DLD1 (cell line): Measurements from ENCODE around the gene MYCBP2.
"Not testable (repeated sequence)": the region's sequence is repeated elsewhere in the genome, so short reads cannot be mapped to it uniquely, and the experiment has no call there.

ENCODE experiments used
- in situ Hi-C: cut with HindIII; loops from 2 replicates; pipeline ENCODE4 v1.10.0; 2017; ENCODE audit warnings: low sequenced_read_pairs

MYCBP2 gene

DNA sequence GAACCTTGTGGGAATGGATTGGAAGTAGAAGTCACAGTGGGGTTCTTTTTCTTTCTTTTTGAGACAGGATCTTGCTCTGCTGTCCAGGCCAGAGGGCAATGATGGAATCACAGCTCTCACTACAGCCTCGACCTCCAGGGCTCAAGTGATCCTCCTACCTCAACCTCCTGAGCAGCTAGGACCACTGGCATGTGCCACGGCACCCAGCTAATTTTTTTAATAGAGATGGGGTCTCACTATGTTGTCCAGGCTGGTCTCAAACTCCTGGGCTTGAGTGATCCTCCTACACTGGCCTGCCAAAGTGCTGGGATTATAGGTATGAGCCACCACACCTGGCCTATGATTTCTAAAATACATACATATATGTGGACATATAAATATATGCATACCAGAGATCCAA, 111.4 kb downstream of the MYCBP2 start:
- in situ Hi-C loops: no loop called here

DNA sequence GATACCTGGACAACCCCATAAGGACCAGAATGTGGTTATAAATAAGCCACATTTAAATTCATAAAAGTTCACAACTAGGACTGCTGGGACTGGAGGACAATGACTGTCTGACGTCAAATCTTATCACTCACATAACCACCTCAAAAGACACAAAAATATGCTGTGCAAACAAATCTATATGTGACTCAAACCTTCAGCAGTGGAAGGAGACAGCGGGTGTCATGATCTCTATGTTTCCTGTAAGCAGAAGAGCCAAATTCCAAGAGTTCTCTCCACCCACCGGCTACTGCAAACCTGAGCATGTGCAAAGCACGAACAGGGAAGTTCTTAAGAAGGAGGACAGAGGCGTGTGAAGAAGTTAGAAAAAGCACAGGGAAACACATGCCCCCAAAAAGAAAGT, 113.2 kb downstream of the MYCBP2 start:
- in situ Hi-C loops: no loop called here

DNA sequence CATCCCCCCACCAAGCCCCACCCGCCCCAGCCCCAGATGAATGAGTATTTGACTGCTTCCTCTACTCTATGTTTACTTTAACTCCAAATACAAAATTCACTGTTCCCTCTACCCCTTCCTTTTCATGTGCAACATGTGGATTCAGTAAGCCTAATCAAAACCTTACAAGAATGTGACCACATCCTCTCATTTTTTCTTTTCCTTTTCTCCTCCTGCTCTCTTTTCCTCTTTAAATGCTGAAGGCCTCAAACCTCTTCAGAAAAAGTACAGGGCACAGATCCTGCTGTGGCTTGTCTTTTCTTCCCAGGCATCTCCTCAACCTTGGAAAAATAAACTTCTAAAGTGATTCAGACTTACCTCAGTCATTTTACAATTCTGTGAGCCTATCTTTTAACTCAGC, 119.0 kb downstream of the MYCBP2 start:
- in situ Hi-C loops: no loop called here

DNA sequence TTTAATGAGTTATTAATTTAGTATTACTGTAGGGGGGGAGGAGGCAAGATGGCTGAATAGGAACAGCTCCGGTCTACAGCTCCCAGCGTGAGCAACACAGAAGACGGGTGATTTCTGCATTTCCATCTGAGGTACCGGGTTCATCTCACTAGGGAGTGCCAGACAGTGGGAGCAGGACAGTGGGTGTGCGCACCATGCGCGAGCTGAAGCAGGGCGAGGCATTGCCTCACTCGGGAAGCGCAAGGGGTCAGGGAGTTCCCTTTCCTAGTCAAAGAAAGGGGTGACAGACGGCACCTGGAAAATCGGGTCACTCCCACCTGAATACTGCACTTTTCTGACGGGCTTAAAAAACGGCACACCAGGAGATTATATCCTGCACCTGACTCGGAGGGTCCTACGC, 127.9 kb downstream of the MYCBP2 start:
- in situ Hi-C loops: not testable (repeated sequence)

DNA sequence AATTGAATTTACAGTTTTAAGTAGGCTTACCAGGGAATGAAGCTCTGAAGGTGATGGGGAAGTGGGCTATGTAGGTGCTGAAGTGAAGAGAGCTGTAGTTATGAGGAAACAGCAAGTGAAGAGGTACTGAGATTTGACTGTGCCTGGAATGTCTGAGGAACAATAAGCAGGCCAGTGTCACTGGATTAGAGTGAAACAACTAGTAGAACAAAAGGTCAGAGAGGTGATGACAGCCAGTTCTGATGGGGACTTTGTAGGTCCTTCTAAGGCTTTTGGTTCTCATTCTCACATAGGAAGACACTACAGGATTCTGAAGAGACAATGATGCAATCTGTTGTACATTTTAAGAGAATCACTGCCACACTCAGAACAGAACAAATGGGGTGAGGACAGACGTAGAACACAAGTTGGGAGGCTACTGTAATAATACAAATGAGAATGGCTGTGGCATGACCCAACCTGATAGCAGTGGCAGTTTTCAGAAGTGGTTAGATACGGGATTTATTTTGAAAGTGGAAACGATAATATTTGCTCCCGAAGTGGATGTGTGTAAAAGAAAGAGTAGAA, 130.8 kb downstream of the MYCBP2 start:
- in situ Hi-C loops: no loop called here

DNA sequence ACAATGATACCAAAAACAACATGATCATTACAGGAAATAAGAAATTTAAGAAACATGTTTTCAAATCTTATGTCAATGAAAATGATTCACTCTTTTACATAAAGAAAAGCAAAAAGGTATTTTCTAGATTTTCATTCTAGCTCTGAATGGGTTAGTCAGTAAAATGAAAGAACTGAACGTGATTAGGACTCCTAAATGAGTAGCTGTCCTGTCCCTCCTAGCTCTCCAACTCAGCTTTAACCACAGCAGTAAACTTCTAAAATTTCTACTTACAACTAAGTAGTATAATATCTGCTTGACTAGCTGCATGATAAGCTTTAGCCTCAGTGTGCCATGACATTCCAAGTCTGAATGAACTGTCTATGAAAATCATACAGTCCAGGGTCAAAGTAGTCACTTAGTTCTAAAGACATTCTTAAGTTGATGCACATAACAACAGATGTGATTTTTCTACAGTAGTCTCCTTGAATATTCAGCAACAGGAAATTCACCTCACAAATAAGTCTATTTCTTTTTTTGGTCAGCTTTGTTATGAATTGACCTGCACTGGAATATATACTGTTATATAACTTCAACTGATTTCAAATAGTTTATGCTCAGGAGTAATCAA, 136.4 kb downstream of the MYCBP2 start:
- in situ Hi-C loops: no loop called here

DNA sequence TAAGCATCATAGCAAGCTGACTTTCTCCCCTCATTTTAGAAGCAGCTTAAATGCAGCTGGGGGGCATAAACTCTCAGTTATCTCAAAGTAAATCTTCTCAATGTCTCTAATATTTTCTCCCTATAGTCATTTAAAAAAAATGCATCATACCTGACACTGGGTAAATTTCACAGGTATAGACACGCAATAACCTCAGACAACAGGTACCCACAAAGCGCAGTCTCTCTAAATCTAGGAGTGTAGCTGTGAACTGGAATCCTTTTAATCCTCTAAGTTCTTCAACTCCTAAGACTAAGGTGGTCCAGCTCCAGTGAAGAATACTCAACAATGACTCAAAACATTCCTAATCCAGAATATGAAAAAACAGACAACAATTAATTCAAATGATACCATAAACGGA, 141.2 kb downstream of the MYCBP2 start:
- in situ Hi-C loops: no loop called here

DNA sequence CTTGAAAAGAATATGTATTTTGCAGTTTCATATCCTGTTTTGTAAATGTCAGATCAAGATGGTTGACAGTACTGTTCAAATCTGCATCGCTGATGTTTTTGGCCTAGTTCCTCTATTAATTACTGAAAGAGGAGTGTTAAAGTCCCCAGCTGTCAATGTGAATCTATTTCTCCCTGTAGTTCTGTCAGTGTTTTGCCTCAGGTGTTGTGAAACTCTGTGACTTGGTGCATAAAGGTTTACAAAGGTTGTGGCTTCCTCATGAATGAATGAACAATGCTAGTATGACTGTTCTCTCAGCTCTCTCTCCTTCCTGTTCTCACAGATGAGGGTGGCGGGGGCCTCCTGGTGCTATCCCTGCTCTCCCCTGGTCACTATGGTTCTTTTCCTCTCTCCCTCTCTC, 142.4 kb downstream of the MYCBP2 start:
- in situ Hi-C loops: no loop called here

DNA sequence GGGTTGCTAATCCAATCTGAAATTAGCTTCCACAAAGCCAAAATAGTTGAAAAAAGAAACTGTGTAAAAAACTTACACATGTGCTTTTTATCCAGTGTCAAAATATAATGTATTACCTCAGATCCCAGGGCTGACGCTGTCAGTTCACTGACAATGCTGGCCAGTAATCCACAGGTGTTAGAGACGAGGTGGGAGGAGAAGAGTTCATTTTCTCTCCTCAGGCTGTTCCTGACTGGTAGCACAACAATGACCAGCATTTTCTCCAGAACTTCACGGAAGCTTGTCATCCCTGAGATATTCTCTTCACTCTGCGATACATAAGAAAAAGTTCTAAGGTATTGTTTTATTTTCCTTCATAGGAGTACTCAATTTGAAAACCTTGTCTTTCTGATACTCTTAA, 146.9 kb downstream of the MYCBP2 start:
- in situ Hi-C loops: no loop called here

DNA sequence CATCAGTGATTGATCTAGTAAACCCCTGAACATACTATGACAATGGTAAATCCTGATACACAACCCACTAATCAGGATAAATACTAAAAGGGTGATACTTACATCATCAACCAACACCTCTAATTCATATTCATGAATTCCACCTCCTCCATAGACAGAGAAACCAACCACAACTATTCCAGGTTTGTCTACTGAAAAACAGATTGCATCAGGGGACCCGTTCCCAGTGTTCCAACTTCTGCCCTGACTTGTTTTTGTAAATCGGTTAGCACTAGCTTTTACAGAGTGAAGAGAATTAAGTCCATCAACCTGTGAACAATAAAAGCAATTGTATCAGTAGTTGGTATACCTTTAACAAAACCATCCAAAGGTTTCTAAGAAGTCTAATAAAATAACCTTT, 149.2 kb downstream of the MYCBP2 start:
- in situ Hi-C loops: no loop called here

DNA sequence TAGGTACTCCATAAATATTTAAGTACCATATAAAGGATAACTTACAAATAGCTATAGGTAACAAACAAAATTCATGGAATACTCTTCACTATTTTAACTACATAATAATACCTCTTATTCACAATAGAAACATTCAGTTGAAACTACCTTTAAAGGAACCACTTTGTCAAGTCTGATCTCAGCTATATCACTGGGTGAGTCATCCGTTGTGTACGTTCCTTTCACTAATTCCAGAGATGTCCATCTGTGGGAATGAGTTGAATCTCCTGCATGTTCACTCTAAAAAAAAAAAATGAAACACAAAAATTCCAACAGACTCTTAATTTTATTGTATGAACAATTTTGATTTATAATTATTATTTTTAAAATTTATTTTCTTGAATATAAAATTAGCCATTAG, 150.5 kb downstream of the MYCBP2 start:
- in situ Hi-C loops: no loop called here

DNA sequence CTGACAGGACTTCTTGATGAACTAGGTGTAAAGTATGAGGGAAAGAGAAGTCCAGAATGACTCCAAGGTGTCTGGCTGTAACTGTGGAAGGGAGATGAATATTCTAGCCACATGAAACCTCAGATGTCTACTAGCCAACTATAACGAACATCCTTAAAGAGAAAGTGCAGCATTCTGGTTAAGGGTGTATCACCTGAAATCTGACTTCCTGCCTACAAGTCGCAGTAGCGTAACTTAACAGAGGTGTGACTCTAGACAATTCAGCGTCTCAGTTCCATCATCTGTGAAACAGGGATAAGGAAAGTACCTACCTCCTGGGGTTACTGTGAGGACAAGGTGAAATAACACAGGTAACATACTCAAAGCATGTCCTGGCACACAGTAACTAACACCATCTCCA, 154.2 kb downstream of the MYCBP2 start:
- in situ Hi-C loops: no loop called here

DNA sequence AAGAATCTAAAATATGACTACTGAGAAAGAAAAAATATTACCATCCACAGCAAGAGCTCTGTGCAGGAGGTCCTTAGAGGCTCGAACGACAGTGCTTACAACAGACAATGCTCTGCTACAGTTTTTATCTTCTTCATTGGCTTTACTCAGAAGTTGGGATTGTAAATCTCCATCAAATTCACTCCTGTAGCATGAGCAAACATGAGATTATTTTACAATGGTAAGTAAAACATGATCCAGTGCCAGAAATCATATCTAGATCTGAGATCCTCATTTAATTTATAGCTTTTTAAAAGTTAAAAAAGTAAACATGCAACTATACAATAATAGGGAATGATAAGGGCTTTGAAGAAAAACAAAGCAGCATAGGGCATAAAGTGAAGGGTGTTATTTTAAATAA, 155.4 kb downstream of the MYCBP2 start:
- in situ Hi-C loops: no loop called here

DNA sequence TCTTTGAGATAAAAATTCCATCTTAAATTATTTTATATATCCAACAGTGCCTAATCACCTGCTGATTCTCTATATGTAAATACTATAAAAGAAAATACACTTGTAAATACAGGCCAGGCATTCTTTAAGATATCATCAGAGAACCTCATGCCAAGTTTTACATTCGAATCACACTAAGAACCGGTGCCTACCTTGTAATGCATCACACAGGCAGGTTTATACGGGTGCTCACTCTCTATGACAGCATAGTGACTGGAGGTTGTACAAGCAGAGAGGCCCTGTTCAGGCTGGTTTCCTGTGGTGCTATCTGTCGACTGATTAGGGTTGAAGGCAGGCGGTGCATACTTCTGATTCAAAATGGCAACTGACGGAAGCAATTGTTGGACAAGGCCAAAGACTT, 158.7 kb downstream of the MYCBP2 start:
- in situ Hi-C loops: no loop called here

DNA sequence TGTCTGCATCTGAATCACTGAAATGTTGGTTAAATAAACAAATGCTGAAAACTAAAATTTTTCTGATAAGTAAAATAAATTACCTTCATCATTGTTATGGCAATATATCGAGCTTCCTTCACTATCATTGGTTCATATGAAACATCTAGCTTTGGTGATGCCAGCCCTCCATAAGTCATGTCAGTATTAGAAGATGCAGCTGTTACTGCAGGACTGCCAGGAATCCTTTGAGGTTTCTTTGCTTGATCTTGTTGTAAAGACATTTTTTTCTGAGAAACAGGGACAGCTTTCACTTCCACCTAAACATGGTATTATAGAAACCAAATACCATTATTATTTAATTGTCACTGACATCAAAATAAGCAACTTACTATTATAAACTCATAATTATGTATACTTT, 176.2 kb downstream of the MYCBP2 start:
- in situ Hi-C loops: no loop called here

DNA sequence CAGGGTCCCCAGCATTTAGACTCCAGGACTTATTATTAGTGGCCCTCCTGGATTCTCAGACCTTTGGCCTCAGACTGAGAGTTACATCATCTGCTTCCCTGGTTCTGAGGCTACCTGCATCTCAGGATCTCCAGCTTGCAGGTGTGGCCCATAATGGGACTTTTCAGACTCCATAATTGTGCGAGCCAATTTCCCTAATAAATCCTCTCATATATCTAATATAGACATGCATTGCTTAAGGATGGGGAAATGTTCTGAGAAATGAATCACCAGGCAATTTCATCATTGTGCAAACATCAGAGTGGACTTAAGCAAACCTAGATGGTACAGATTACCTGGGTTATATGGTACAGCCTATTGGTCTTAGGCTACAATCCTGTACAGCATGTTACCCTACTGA, 183.5 kb downstream of the MYCBP2 start:
- in situ Hi-C loops: no loop called here

DNA sequence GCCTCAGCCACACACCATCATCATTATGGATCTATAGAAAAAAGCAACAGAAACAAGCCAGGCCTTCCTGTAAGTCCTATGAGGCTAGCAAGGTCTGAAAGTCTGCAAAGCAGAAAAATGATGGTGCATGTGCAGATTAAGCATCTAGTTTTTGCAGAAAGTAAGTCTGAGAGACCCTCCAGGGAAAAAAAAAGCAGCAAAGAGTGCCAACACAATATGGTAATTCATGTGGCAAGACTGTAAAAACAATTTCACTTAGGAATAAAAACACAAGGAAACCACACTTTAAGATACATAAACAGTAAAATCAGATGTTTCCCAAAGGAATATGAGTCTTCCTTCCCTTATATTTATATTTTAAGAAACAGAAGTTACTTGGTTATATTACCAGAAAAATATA, 187.6 kb downstream of the MYCBP2 start:
- in situ Hi-C loops: no loop called here

DNA sequence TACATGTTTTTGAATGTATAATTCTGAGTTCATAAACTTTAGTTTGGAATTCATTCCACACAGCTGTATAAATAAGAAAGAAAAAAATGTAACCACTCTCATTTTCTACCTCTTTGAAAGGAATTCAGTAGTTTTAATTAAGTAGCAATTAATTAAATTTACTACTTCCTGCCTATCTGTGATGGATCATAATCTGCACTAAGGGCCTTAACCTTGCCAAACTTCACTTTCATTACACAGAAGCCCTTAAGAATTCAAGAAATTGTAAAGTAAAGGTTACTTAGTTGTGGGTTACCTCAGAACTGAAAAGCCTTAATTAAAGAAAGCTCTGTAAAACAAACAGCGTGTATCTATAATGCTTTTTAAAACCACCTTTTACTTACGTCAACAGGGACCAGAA, 188.1 kb downstream of the MYCBP2 start:
- in situ Hi-C loops: no loop called here

DNA sequence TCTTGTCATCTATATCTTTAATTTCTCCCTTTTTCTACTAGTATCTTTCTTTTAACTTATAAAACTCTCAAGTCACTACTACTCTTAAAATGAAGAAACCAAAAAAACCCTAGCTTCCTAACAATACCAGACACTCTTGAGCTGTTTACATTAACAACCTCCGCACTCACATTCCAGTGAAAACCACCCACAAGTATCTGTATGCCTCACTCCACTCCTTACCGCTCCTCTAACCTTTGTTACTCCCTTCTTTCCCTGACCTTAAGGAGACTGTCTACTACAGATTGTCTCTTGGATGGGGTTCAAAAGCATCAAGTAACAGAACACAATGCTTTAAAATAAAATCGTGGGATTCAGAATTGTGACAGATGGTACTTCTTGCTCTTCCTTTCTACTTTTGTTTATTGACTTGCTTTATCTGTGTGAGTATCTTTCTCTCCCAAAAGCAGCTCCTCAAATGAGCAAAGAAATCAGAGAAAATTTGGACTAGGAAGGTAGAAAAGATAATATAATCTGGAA, 189.9 kb downstream of the MYCBP2 start:
- in situ Hi-C loops: no loop called here

DNA sequence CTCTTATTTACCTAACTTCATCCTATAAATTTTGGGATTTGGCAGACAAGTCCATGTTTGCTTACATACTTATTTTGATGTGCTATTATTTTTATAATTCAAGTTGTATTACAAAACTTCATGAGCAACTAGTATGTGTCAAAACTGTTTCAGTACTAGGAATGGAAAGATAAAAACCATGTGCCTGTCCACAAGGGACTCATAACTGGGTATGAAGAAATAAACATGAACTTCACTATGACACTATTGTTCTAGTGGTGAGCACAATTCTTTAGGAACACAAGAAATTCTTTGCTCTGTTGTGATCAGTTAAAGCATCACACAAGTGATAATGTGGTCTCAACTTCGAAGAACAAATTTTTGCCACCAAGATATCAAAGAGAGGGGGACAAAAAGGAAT, 202.5 kb downstream of the MYCBP2 start:
- in situ Hi-C loops: no loop called here

DNA sequence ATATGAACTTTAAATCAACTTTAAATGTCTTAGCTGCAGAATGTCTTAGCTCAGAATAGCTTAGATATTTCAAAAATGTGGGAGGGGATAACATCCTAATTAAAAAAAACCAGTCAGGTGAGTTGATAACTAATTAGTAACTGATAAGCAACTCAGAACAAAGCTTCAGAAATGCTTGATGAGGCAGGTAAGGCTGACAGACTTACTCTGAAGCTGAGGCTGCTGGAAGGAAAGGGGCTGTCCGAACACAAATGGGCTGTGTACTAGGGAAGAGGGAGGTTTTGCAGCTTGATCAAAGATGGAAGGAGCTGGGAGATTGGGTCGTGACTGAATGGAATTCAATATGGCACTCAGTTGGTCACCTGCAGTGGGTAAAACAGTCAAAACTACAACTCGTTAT, 208.8 kb downstream of the MYCBP2 start:
- in situ Hi-C loops: no loop called here

DNA sequence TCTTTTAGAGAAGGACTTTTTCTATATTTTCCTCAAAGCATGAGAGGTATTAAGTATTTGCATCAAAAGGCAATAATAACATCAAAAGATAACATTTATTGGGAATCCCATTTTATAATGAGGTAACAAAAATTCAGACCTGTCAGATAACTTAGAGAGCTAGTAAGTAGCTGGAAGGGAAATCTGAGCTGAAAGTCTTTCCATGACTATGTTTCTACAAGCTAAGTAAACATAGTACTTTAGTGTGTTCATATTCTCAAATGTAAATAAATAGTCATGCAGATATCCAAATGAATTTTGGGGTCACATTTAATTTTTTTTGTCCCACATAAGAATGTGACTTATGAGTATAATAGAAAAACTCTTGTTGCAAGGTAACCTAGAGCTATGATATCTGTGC, 212.6 kb downstream of the MYCBP2 start:
- in situ Hi-C loops: no loop called here

DNA sequence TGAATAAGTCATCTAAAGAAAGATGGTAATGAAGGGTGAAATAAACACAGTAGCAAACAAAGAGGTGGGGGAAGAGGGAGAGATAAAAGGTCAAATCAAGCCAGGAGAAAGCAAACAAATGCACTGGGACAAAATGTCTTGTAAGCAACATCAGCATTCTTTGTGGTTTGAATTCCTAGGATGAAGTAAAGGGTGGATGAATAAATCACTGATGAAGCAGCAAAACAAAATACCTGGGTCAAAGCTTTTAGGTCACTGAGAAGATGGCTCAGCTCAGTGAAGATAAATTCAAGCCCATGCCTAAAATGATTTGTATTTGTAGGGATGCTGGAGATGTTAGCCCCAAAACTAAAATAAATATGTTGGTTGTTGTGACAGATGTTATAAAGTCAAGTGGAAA, 213.4 kb downstream of the MYCBP2 start:
- in situ Hi-C loops: no loop called here
